B cell (primary cell): ENCODE data around the gene DUSP7. TPM values are rescaled to one million over a fixed set of nuclear protein-coding genes. Genes with fewer than 3 reads are reported as not detected.

Experiments
- ATAC-seq: fragments of 200-7000 bp; cut with Tn5 transposase; one replicate; pipeline ENCODE4 v1.10.0; 2021; ENCODE audit warnings: low read depth, mild to moderate bottlenecking, moderate number of reproducible peaks, moderate library complexity
- CTCF ChIA-PET: fragments of 350-600 bp; sonication (Branson Sonifier 250); formaldehyde crosslinking; loops from one replicate; lab custom pipeline; 2021; ENCODE audit warnings: antibody characterized with exemption, inconsistent platforms; lab: Charles Lee
- POLR2A ChIA-PET: fragments of 350-600 bp; sonication (Branson Sonifier 250); formaldehyde crosslinking; loops from one replicate; lab custom pipeline; 2021; ENCODE audit warnings: antibody characterized with exemption; lab: Charles Lee
- DNase-seq: peaks from one replicate; pipeline ENCODE4 v3.0.0; 2013
- H2AFZ ChIP-seq: 2 replicates; pipeline ENCODE4 v1.6.1; 2012; ENCODE audit warnings: mild to moderate bottlenecking, low read depth, low read length; ENCODE audit not compliant: insufficient read depth, poor library complexity, severe bottlenecking
- H3K27ac ChIP-seq, 2 donors: 1 replicate in 1 of 2; 2 replicates in 1 of 2; pipeline ENCODE4 v1.5.1; 2012 to 2013; ENCODE audit warnings: low read length in 2 of 2, mild to moderate bottlenecking in 2 of 2, moderate library complexity in 1 of 2
- H3K27me3 ChIP-seq, 4 experiments: fragments of 200-600 bp in 1 of 4; sonication (generic) in 1 of 4; replicated peaks in 1 of 4; 1 replicate in 2 of 4; 2 replicates in 2 of 4; pipeline versions ENCODE4 v1.6.1 to v1.7.0; 2013 to 2016; ENCODE audit warnings: low read length in 3 of 4, mild to moderate bottlenecking in 2 of 4, mixed read lengths in 1 of 4, moderate library complexity in 1 of 4; ENCODE audit not compliant: insufficient read depth in 4 of 4, control insufficient read depth in 3 of 4; ENCODE audit errors: control extremely low read depth in 1 of 4
- H3K36me3 ChIP-seq, 2 experiments: replicated peaks in 1 of 2; 1 replicate in 1 of 2; 2 replicates in 1 of 2; pipeline versions ENCODE4 v1.6.1 to v1.7.1; 2013; ENCODE audit warnings: low read length in 1 of 2; ENCODE audit not compliant: insufficient read depth in 2 of 2, control insufficient read depth in 1 of 2; ENCODE audit errors: control extremely low read depth in 1 of 2, extremely low read depth in 1 of 2
- H3K4me1 ChIP-seq, 2 donors: fragments of 200-600 bp in 1 of 2; sonication (generic) in 1 of 2; 1 replicate in 1 of 2; 2 replicates in 1 of 2; pipeline versions ENCODE4 v1.5.1 to v1.6.1; 2013 to 2017; ENCODE audit warnings: low read length in 2 of 2; ENCODE audit not compliant: control insufficient read depth in 2 of 2, insufficient read depth in 2 of 2
- H3K4me2 ChIP-seq: replicated peaks from 2 replicates; pipeline ENCODE3; 2012; ENCODE audit warnings: mild to moderate bottlenecking, low read depth, low read length; ENCODE audit not compliant: poor library complexity, severe bottlenecking
- H3K4me3 ChIP-seq, 5 experiments: fragments of 200-600 bp in 1 of 5; sonication (generic) in 1 of 5; 1 replicate in 3 of 5; 2 replicates in 2 of 5; pipeline versions ENCODE4 v1.5.1 to v1.7.0; 2011 to 2016; ENCODE audit warnings: low read length in 4 of 5, mild to moderate bottlenecking in 4 of 5, low read depth in 2 of 5, control low read depth in 1 of 5, moderate library complexity in 1 of 5; ENCODE audit not compliant: insufficient read depth in 1 of 5; ENCODE audit errors: control extremely low read depth in 1 of 5, extremely low read depth in 1 of 5
- H3K79me2 ChIP-seq: fragments of 200-600 bp; sonication (generic); one replicate; pipeline ENCODE4 v1.6.0; 2016; ENCODE audit warnings: low read length; ENCODE audit not compliant: control insufficient read depth, insufficient read depth
- H3K9ac ChIP-seq: fragments of 200-600 bp; sonication (generic); 2 replicates; pipeline ENCODE4 v1.6.1; 2017; ENCODE audit warnings: mild to moderate bottlenecking, low read length, moderate library complexity
- H3K9me3 ChIP-seq, 3 donors: one replicate each; pipeline versions ENCODE4 v1.6.1 to v1.7.1; 2013; ENCODE audit warnings: low read length in 2 of 3; ENCODE audit not compliant: control insufficient read depth in 2 of 3, insufficient read depth in 1 of 3; ENCODE audit errors: control extremely low read depth in 1 of 3
- H4K20me1 ChIP-seq: 2 replicates; pipeline ENCODE4 v1.6.0; 2012; ENCODE audit warnings: mild to moderate bottlenecking, low read length; ENCODE audit not compliant: insufficient read depth, control insufficient read depth, poor library complexity, severe bottlenecking
- H3K27ac Mint-ChIP-seq: one replicate; pipeline ENCODE4 v1.8.0; 2021; ENCODE audit warnings: mixed read lengths
- H3K27me3 Mint-ChIP-seq: one replicate; pipeline ENCODE4 v1.8.0; 2021; ENCODE audit warnings: mixed read lengths
- H3K4me1 Mint-ChIP-seq: one replicate; pipeline ENCODE4 v1.8.0; 2021; ENCODE audit warnings: mixed read lengths
- H3K4me3 Mint-ChIP-seq: one replicate; pipeline ENCODE4 v1.8.0; 2021; ENCODE audit warnings: mixed read lengths
- H3K9me3 Mint-ChIP-seq: one replicate; pipeline ENCODE4 v1.8.0; 2022; ENCODE audit warnings: mixed read lengths; ENCODE audit not compliant: insufficient read depth
- EZH2 ChIP-seq: IDR thresholded peaks from 2 replicates; pipeline ENCODE4 v1.6.1; 2012; ENCODE audit warnings: borderline replicate concordance, low read depth, mild to moderate bottlenecking, moderate library complexity, low read length; ENCODE audit not compliant: insufficient read depth, poor library complexity, severe bottlenecking
- WGBS: methylation state at CpG from one replicate; pipeline ENCODE4 v1.1.5; 2013; ENCODE audit warnings: missing lambda C conversion rate; ENCODE audit not compliant: insufficient coverage; 5-methylcytosine and 5-hydroxymethylcytosine counted together
- intact Hi-C: fragments of 100-400 bp; cut with micrococcal nuclease; formaldehyde crosslinking; loops from one replicate; pipeline ENCODE4 v1.10.0; 2022
- polyA plus RNA-seq: library from polyadenylated mRNA; depleted of rRNA; stranded (reverse); fragments of >200 nt; gene quantifications from 2 replicates; pipeline ENCODE4 v1.2.3, GENCODE V29; 2012
- total RNA-seq, 2 donors: library from RNA; stranded (reverse); fragments of 120-200 nt in 1 of 2; gene quantifications; 1 replicate in 1 of 2; 2 replicates in 1 of 2; pipeline versions ENCODE4 v1.2.3 to v1.2.4, GENCODE V29; 2013 to 2022
- TF ChIP-seq, protein P1 (sequence below): fragments of 200-600 bp; IDR thresholded peaks from one replicate; pipeline ENCODE4 v1.8.0; 2022; ENCODE audit warnings: antibody characterized with exemption, mild to moderate bottlenecking

DUSP7 gene
- total and polyA plus RNA-seq, 2 donors (not counting 1 experiment from before 2014, with no cell fraction given), result 5.1 to 6.9 TPM

DNA sequence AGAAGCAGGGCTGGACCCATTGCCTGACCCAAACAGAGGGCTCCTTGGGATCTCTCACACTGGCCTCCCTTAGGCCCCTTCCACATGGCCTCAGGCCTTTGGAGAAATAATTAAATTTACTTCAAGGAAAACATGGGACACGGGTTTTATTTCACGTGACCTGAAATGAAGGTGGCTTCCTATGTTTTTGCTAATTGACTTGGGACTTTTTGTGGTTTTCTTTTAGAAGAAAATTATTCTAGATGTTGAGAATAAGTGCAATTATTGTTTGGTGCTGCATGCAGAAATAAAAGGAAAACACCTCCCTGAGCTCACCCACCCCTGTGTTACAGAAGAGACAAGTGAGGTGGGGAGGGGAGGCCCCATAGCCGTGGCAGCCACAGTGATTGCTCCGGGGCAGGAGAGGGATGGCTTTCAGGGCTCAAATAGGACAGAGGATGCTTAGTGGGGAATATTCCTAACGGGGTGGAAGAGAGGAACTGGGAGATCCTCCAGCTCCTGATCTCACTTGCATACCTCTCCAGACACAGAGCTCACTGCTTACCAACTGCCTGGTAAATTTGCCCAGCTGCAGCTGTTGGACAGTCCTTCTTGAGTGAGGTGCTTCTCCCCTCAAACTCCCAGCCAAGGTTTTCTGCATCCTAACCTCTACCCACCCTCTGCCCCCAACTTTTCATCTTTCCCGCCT lies 31.5 kb downstream of the DUSP7 start:
- Mint-ChIP-seq H3K27ac (no peak overlapping the region), H3K4me1 (peaks cover 23% of the 10 kb centered on the region), H3K4me3 (no peak overlapping the region), H3K27me3 (peaks cover 4% of the 10 kb centered on the region), H3K9me3 (no peaks in the 10 kb centered on the region)
- ChIA-PET POLR2A (interaction anchor here (0.6 kb wide), 1 partner anchor 34 kb away, joined by 4 read pairs; no protein-coding TSS in a partner anchor), CTCF (no interaction called here)
- Histone ChIP-seq H3K36me3 (no peaks in the 10 kb centered on the region), H3K27ac (no peak overlapping the region), H3K9ac (no peak overlapping the region), H3K27me3 (no peaks in the 10 kb centered on the region), H3K4me3 (no peak overlapping the region), H3K4me1 (peaks cover 10 to 14% of the 10 kb centered on the region in 2 donors), H3K4me2 (no peak overlapping the region), H3K9me3 (no peaks in the 10 kb centered on the region), H3K79me2 (no peaks in the 10 kb centered on the region), H4K20me1 (no peaks in the 10 kb centered on the region), H2AFZ (no peak overlapping the region)
- WGBS, result 100% methylated on average over 1 of the region's 6 CpGs
- DNase-seq (no peak), ATAC-seq (no peak)
- TF ChIP-seq, protein P1, sequence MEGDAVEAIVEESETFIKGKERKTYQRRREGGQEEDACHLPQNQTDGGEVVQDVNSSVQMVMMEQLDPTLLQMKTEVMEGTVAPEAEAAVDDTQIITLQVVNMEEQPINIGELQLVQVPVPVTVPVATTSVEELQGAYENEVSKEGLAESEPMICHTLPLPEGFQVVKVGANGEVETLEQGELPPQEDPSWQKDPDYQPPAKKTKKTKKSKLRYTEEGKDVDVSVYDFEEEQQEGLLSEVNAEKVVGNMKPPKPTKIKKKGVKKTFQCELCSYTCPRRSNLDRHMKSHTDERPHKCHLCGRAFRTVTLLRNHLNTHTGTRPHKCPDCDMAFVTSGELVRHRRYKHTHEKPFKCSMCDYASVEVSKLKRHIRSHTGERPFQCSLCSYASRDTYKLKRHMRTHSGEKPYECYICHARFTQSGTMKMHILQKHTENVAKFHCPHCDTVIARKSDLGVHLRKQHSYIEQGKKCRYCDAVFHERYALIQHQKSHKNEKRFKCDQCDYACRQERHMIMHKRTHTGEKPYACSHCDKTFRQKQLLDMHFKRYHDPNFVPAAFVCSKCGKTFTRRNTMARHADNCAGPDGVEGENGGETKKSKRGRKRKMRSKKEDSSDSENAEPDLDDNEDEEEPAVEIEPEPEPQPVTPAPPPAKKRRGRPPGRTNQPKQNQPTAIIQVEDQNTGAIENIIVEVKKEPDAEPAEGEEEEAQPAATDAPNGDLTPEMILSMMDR, result no peak
- no peak for TF ChIP-seq EZH2
- intact Hi-C loops, result no loop called here
